Suprapubic skin (tissue), 4 donors: Measurements from ENCODE around the gene HERC6. TPM values are rescaled to one million over a fixed set of nuclear protein-coding genes. Genes with fewer than 3 reads are reported as not detected.
A peak's percentile ranks its signal among the peaks of the same experiment; 100 is the strongest.
"Not testable (repeated sequence)": the region's sequence is repeated elsewhere in the genome, so short reads cannot be mapped to it uniquely, and the experiment has no call there.

Experiments used
- DNase-seq, 2 donors: peaks; one replicate each; pipeline ENCODE4 v3.0.0-alpha.2; 2019; ENCODE audit warnings: low spot score in 2 of 2
- H3K27ac ChIP-seq: fragments of 200-600 bp; sonication (generic); one replicate; pipeline ENCODE4 v1.5.1; 2019
- H3K27me3 ChIP-seq: fragments of 200-600 bp; sonication (generic); one replicate; pipeline ENCODE4 v1.5.1; 2019
- H3K36me3 ChIP-seq: fragments of 200-600 bp; sonication (generic); one replicate; pipeline ENCODE4 v1.5.1; 2019
- H3K4me1 ChIP-seq: fragments of 200-600 bp; sonication (generic); one replicate; pipeline ENCODE4 v1.5.1; 2019
- H3K4me3 ChIP-seq: fragments of 200-600 bp; sonication (generic); one replicate; pipeline ENCODE4 v1.5.1; 2019; ENCODE audit warnings: mild to moderate bottlenecking
- H3K9me3 ChIP-seq: fragments of 200-600 bp; sonication (generic); one replicate; pipeline ENCODE4 v1.5.1; 2019
- EP300 ChIP-seq: sonication (generic); formaldehyde crosslinking; IDR thresholded peaks from one replicate; pipeline ENCODE4 v1.6.1; 2017; ENCODE audit warnings: antibody characterized with exemption
- POLR2A ChIP-seq, 2 donors: fragments of 450-650 bp; IDR thresholded peaks; one replicate each; pipeline ENCODE4 v1.6.1; 2017; ENCODE audit warnings: antibody characterized with exemption in 2 of 2, mild to moderate bottlenecking in 2 of 2, moderate library complexity in 2 of 2
- POLR2AphosphoS5 ChIP-seq, 3 donors: sonication (generic); formaldehyde crosslinking; IDR thresholded peaks; one replicate each; pipeline ENCODE4 v1.6.1; 2017; ENCODE audit warnings: antibody characterized with exemption in 3 of 3
- WGBS: methylation state at CpG from one replicate; pipeline ENCODE4 v1.1.5; 2018; 5-methylcytosine and 5-hydroxymethylcytosine counted together
- total RNA-seq, 4 donors: library from RNA; depleted of rRNA; stranded (reverse); fragments of >200 nt; gene quantifications; one replicate each; pipeline ENCODE4 v1.1.0, GENCODE V29; 2016
- TF ChIP-seq, protein P1 (sequence below), 2 donors: fragments of 200-600 bp in 1 of 2; fragments of 450-650 bp in 1 of 2; sonication (generic) in 1 of 2; IDR thresholded peaks; one replicate each; pipeline ENCODE4 v1.5.1; 2016 to 2019; ENCODE audit warnings: antibody characterized with exemption in 2 of 2, mild to moderate bottlenecking in 1 of 2, moderate library complexity in 1 of 2

The HERC6 gene
- total RNA-seq, 4 donors from 2014 or later = 2.7 to 7.9 (median 3.1) TPM

DNA sequence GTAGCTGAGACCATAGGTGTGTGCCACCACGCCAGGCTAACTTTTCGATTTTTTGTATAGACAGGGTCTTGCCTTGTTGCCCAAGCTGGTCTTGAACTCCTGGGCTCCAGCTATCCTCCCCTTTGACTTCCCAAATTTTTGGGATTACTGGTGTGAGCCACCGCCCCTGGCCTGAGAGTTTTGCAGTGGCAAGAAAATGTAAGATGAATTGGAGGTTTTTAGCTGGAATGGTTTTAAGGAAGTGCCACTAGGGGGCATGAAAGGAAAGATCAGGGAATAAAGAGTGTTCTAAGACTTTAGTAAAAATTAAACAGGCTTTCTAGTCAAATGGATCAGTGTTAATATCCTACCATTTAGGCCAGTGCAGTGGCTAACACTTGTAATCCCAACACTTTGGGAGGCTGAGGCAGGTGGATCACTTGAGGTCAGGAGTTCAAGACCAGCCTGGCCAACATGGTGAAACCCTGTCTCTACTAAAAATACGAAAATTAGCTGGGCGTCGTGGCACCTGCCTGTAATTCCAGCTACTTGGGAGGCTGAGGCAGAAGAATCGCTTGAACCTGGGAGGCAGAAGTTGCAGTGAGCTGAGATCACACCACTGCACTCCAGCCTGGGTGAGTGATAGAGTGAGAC is 9.4 kb upstream of the HERC6 start:
- not testable (repeated sequence) for H3K9me3 ChIP-seq, H3K27me3 ChIP-seq, H3K27ac ChIP-seq, DNase-seq, H3K36me3 ChIP-seq, H3K4me3 ChIP-seq, H3K4me1 ChIP-seq
- TF ChIP-seq, protein P1, sequence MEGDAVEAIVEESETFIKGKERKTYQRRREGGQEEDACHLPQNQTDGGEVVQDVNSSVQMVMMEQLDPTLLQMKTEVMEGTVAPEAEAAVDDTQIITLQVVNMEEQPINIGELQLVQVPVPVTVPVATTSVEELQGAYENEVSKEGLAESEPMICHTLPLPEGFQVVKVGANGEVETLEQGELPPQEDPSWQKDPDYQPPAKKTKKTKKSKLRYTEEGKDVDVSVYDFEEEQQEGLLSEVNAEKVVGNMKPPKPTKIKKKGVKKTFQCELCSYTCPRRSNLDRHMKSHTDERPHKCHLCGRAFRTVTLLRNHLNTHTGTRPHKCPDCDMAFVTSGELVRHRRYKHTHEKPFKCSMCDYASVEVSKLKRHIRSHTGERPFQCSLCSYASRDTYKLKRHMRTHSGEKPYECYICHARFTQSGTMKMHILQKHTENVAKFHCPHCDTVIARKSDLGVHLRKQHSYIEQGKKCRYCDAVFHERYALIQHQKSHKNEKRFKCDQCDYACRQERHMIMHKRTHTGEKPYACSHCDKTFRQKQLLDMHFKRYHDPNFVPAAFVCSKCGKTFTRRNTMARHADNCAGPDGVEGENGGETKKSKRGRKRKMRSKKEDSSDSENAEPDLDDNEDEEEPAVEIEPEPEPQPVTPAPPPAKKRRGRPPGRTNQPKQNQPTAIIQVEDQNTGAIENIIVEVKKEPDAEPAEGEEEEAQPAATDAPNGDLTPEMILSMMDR (IDR thresholded peaks at IDR 0.05) = peak in 1 of 2 donors; percentile 43
- whole genome bisulfite sequencing = 85% methylated on average over 7 of the region's 7 CpGs

DNA sequence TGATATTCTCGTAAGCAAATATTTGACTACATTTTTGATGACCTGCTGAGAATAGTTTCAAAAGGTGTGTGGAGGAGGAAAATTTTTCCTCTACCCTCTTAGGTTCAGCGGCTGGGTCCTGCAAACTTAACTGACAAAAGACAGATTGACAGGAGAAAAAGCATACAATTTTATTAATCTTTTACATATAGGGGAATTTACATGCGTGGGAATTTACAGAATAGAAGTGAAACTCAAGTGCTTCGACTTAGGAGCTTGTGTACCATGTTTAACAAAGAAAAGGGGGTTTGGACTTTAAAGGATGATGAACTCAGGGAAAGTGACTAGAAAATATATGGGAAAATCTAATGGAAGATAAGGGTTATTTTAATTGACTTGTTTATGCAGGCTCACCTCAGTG is 2.5 kb downstream of the HERC6 start:
- no peak overlapping the region for H3K27ac ChIP-seq
- no peaks in the 10 kb centered on the region for H3K27me3 ChIP-seq
- DNase-seq = no peak
- H3K4me3 ChIP-seq = no peak overlapping the region
- no peaks in the 10 kb centered on the region for H3K36me3 ChIP-seq
- H3K4me1 ChIP-seq = no peaks in the 10 kb centered on the region
- 90% methylated on average over 4 of the region's 4 CpGs for WGBS
- H3K9me3 ChIP-seq = no peaks in the 10 kb centered on the region
- TF ChIP-seq, protein P1 (IDR thresholded peaks at IDR 0.05) = no peak

DNA sequence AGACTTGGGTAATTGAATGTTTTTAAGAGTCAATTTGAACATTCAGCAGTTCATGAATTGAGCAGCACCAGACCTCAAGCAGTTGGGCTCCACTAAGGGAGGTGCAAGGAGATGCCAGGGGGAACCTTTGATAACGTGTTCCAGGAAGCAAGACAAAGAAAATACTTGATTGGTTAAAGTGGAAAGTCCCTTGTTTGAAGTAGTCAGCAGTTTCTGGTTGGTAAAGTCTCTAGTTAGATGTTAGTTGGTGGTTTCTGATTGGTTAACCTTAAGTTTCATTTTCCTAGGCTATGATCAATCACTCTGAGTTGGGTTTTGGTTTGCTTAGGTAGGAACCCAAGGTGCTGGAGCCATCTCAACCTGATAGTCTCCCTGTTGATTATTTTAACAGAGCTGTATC is 4.0 kb downstream of the HERC6 start:
- H3K9me3 ChIP-seq = no peaks in the 10 kb centered on the region
- TF ChIP-seq POLR2AphosphoS5 (IDR thresholded peaks at IDR 0.05) = no peak
- TF ChIP-seq EP300 = no peak
- no peak overlapping the region for H3K4me3 ChIP-seq
- DNase-seq = no peak
- no peaks in the 10 kb centered on the region for H3K27me3 ChIP-seq
- H3K4me1 ChIP-seq = no peaks in the 10 kb centered on the region
- H3K27ac ChIP-seq = no peak overlapping the region
- H3K36me3 ChIP-seq = peaks cover 5% of the 10 kb centered on the region
- WGBS = 20% methylated on average over 1 of the region's 1 CpG

DNA sequence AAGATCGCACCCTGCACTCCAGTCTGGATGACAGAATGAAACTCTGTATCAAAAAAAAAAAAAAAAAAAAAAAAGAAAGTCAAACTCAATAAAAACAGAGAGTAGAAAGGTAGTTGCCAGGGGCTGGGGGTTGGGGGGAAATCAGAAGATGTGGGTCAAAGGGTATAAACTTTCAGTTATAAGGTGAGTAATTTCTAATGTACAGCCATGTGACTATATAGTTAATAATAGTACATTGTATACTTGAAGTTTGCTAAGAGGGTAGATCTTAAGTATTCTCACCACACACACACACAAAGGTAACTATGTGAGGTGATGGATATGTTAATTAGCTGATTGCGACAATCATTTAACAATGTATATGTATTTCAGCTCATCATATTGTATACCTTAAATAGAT is 11.5 kb downstream of the HERC6 start:
- no peaks in the 10 kb centered on the region for H3K27me3 ChIP-seq
- TF ChIP-seq POLR2A (IDR thresholded peaks at IDR 0.05) (no peak), EP300 (no peak), POLR2AphosphoS5 (IDR thresholded peaks at IDR 0.05) (no peak)
- TF ChIP-seq, protein P1 (IDR thresholded peaks at IDR 0.05) = no peak
- DNase-seq = no peak
- no peak overlapping the region for H3K4me3 ChIP-seq
- no peak overlapping the region for H3K27ac ChIP-seq
- H3K9me3 ChIP-seq = no peaks in the 10 kb centered on the region
- H3K36me3 ChIP-seq = peaks cover 23% of the 10 kb centered on the region
- H3K4me1 ChIP-seq = no peaks in the 10 kb centered on the region
- 85% methylated on average over 2 of the region's 2 CpGs for WGBS

DNA sequence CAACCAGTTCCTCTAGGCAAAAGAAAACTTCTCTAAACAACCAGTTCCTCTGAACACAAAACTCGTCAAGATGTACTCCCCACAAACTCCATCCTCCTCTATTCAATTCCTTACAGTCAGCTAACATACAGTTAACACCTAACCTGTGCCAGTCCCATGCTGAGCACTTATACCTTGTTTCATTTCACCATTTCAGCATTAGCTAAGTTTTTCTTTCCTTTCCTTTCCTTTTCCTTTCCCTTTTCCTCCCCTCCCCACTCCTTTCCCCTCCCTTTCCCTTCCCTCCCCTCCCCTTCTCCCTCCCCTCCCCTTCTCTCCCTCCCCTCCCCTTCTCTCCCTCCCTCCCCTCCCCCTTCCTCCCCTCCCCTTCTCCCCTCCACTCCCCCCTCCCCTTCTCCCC is 13.1 kb downstream of the HERC6 start:
- Histone ChIP-seq H3K4me1 (no peaks in the 10 kb centered on the region), H3K9me3 (no peaks in the 10 kb centered on the region), H3K36me3 (peaks cover 29% of the 10 kb centered on the region), H3K27me3 (no peaks in the 10 kb centered on the region), H3K4me3 (no peak overlapping the region), H3K27ac (no peak overlapping the region)
- no peak for TF ChIP-seq EP300
- TF ChIP-seq, protein P1 (IDR thresholded peaks at IDR 0.05) = no peak
- TF ChIP-seq POLR2AphosphoS5 (IDR thresholded peaks at IDR 0.05) = no peak
- TF ChIP-seq POLR2A (IDR thresholded peaks at IDR 0.05) = no peak
- WGBS = 83% methylated on average over 1 of the region's 1 CpG
- DNase-seq = no peak

DNA sequence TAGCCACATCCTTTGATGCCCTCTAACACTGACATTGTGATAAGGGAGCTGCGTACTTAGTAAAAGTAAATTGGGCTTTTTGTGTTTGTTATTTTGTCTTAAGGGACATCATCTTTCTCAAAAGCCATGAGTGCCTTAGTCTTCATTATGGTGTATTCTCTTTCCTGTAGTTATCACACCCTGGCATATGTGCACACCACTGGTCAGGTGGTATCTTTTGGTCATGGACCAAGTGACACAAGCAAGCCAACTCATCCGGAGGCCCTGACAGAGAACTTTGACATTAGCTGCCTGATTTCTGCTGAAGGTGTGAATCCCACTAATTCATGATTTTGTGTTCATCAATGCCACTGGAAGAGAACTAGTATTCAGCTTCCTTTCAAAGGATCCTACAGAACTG is 18.0 kb downstream of the HERC6 start:
- peaks cover 19% of the 10 kb centered on the region for H3K36me3 ChIP-seq
- 94% methylated on average over 2 of the region's 2 CpGs for WGBS
- no peak overlapping the region for H3K27ac ChIP-seq
- no peak overlapping the region for H3K4me3 ChIP-seq
- H3K4me1 ChIP-seq = no peaks in the 10 kb centered on the region
- TF ChIP-seq, protein P1 (IDR thresholded peaks at IDR 0.05) = no peak
- TF ChIP-seq EP300 = no peak
- TF ChIP-seq POLR2AphosphoS5 (IDR thresholded peaks at IDR 0.05) = no peak
- TF ChIP-seq POLR2A (IDR thresholded peaks at IDR 0.05) = no peak
- no peaks in the 10 kb centered on the region for H3K9me3 ChIP-seq
- H3K27me3 ChIP-seq = no peaks in the 10 kb centered on the region
- DNase-seq = no peak
